B cell (primary cell): Measurements from ENCODE around the gene EDDM13. TPM values are rescaled to one million over a fixed set of nuclear protein-coding genes. Genes with fewer than 3 reads are reported as not detected.

Source experiments
- ATAC-seq: fragments of 200-7000 bp; cut with Tn5 transposase; one replicate; pipeline ENCODE4 v1.10.0; 2021; ENCODE audit warnings: low read depth, mild to moderate bottlenecking, moderate number of reproducible peaks, moderate library complexity
- CTCF ChIA-PET: fragments of 350-600 bp; sonication (Branson Sonifier 250); formaldehyde crosslinking; loops from one replicate; lab custom pipeline; 2021; ENCODE audit warnings: antibody characterized with exemption, inconsistent platforms; lab: Charles Lee
- POLR2A ChIA-PET: fragments of 350-600 bp; sonication (Branson Sonifier 250); formaldehyde crosslinking; loops from one replicate; lab custom pipeline; 2021; ENCODE audit warnings: antibody characterized with exemption; lab: Charles Lee
- DNase-seq: peaks from one replicate; pipeline ENCODE4 v3.0.0; 2013
- H2AFZ ChIP-seq: 2 replicates; pipeline ENCODE4 v1.6.1; 2012; ENCODE audit warnings: mild to moderate bottlenecking, low read depth, low read length; ENCODE audit not compliant: insufficient read depth, poor library complexity, severe bottlenecking
- H3K27ac ChIP-seq, 2 donors: 1 replicate in 1 of 2; 2 replicates in 1 of 2; pipeline ENCODE4 v1.5.1; 2012 to 2013; ENCODE audit warnings: low read length in 2 of 2, mild to moderate bottlenecking in 2 of 2, moderate library complexity in 1 of 2
- H3K27me3 ChIP-seq, 4 experiments: fragments of 200-600 bp in 1 of 4; sonication (generic) in 1 of 4; replicated peaks in 1 of 4; 1 replicate in 2 of 4; 2 replicates in 2 of 4; pipeline versions ENCODE4 v1.6.1 to v1.7.0; 2013 to 2016; ENCODE audit warnings: low read length in 3 of 4, mild to moderate bottlenecking in 2 of 4, mixed read lengths in 1 of 4, moderate library complexity in 1 of 4; ENCODE audit not compliant: insufficient read depth in 4 of 4, control insufficient read depth in 3 of 4; ENCODE audit errors: control extremely low read depth in 1 of 4
- H3K36me3 ChIP-seq, 2 experiments: replicated peaks in 1 of 2; 1 replicate in 1 of 2; 2 replicates in 1 of 2; pipeline versions ENCODE4 v1.6.1 to v1.7.1; 2013; ENCODE audit warnings: low read length in 1 of 2; ENCODE audit not compliant: insufficient read depth in 2 of 2, control insufficient read depth in 1 of 2; ENCODE audit errors: control extremely low read depth in 1 of 2, extremely low read depth in 1 of 2
- H3K4me1 ChIP-seq, 2 donors: fragments of 200-600 bp in 1 of 2; sonication (generic) in 1 of 2; 1 replicate in 1 of 2; 2 replicates in 1 of 2; pipeline versions ENCODE4 v1.5.1 to v1.6.1; 2013 to 2017; ENCODE audit warnings: low read length in 2 of 2; ENCODE audit not compliant: control insufficient read depth in 2 of 2, insufficient read depth in 2 of 2
- H3K4me2 ChIP-seq: replicated peaks from 2 replicates; pipeline ENCODE3; 2012; ENCODE audit warnings: mild to moderate bottlenecking, low read depth, low read length; ENCODE audit not compliant: poor library complexity, severe bottlenecking
- H3K4me3 ChIP-seq, 5 experiments: fragments of 200-600 bp in 1 of 5; sonication (generic) in 1 of 5; 1 replicate in 3 of 5; 2 replicates in 2 of 5; pipeline versions ENCODE4 v1.5.1 to v1.7.0; 2011 to 2016; ENCODE audit warnings: low read length in 4 of 5, mild to moderate bottlenecking in 4 of 5, low read depth in 2 of 5, control low read depth in 1 of 5, moderate library complexity in 1 of 5; ENCODE audit not compliant: insufficient read depth in 1 of 5; ENCODE audit errors: control extremely low read depth in 1 of 5, extremely low read depth in 1 of 5
- H3K79me2 ChIP-seq: fragments of 200-600 bp; sonication (generic); one replicate; pipeline ENCODE4 v1.6.0; 2016; ENCODE audit warnings: low read length; ENCODE audit not compliant: control insufficient read depth, insufficient read depth
- H3K9ac ChIP-seq: fragments of 200-600 bp; sonication (generic); 2 replicates; pipeline ENCODE4 v1.6.1; 2017; ENCODE audit warnings: mild to moderate bottlenecking, low read length, moderate library complexity
- H3K9me3 ChIP-seq, 3 donors: one replicate each; pipeline versions ENCODE4 v1.6.1 to v1.7.1; 2013; ENCODE audit warnings: low read length in 2 of 3; ENCODE audit not compliant: control insufficient read depth in 2 of 3, insufficient read depth in 1 of 3; ENCODE audit errors: control extremely low read depth in 1 of 3
- H4K20me1 ChIP-seq: 2 replicates; pipeline ENCODE4 v1.6.0; 2012; ENCODE audit warnings: mild to moderate bottlenecking, low read length; ENCODE audit not compliant: insufficient read depth, control insufficient read depth, poor library complexity, severe bottlenecking
- H3K27ac Mint-ChIP-seq: one replicate; pipeline ENCODE4 v1.8.0; 2021; ENCODE audit warnings: mixed read lengths
- H3K27me3 Mint-ChIP-seq: one replicate; pipeline ENCODE4 v1.8.0; 2021; ENCODE audit warnings: mixed read lengths
- H3K4me1 Mint-ChIP-seq: one replicate; pipeline ENCODE4 v1.8.0; 2021; ENCODE audit warnings: mixed read lengths
- H3K4me3 Mint-ChIP-seq: one replicate; pipeline ENCODE4 v1.8.0; 2021; ENCODE audit warnings: mixed read lengths
- H3K9me3 Mint-ChIP-seq: one replicate; pipeline ENCODE4 v1.8.0; 2022; ENCODE audit warnings: mixed read lengths; ENCODE audit not compliant: insufficient read depth
- CTCF ChIP-seq: fragments of 200-600 bp; IDR thresholded peaks from one replicate; pipeline ENCODE4 v1.8.0; 2022; ENCODE audit warnings: antibody characterized with exemption, mild to moderate bottlenecking
- EZH2 ChIP-seq: IDR thresholded peaks from 2 replicates; pipeline ENCODE4 v1.6.1; 2012; ENCODE audit warnings: borderline replicate concordance, low read depth, mild to moderate bottlenecking, moderate library complexity, low read length; ENCODE audit not compliant: insufficient read depth, poor library complexity, severe bottlenecking
- WGBS: methylation state at CpG from one replicate; pipeline ENCODE4 v1.1.5; 2013; ENCODE audit warnings: missing lambda C conversion rate; ENCODE audit not compliant: insufficient coverage; 5-methylcytosine and 5-hydroxymethylcytosine counted together
- intact Hi-C: fragments of 100-400 bp; cut with micrococcal nuclease; formaldehyde crosslinking; loops from one replicate; pipeline ENCODE4 v1.10.0; 2022
- polyA plus RNA-seq: library from polyadenylated mRNA; depleted of rRNA; stranded (reverse); fragments of >200 nt; gene quantifications from 2 replicates; pipeline ENCODE4 v1.2.3, GENCODE V29; 2012
- total RNA-seq, 2 donors: library from RNA; stranded (reverse); fragments of 120-200 nt in 1 of 2; gene quantifications; 1 replicate in 1 of 2; 2 replicates in 1 of 2; pipeline versions ENCODE4 v1.2.3 to v1.2.4, GENCODE V29; 2013 to 2022

EDDM13 gene
- total and polyA plus RNA-seq, 2 donors (not counting 1 experiment from before 2014, with no cell fraction given) = not detected

GRCh38 chr19:56301155-56301554 is 28.6 kb downstream of the EDDM13 start:
- intact Hi-C loops = no loop called here
- ATAC-seq (no peak), DNase-seq (no peak)
- Histone ChIP-seq H2AFZ (no peak overlapping the region), H3K79me2 (no peaks in the 10 kb centered on the region), H3K9me3 (no peaks in the 10 kb centered on the region), H3K4me2 (no peak overlapping the region), H3K4me3 (no peak overlapping the region), H3K4me1 (no peaks in the 10 kb centered on the region), H3K27ac (no peak overlapping the region), H3K27me3 (no peaks in the 10 kb centered on the region), H4K20me1 (no peaks in the 10 kb centered on the region), H3K36me3 (peaks cover 0 to 7% of the 10 kb centered on the region in 2 experiments), H3K9ac (no peak overlapping the region)
- 85% methylated on average over 4 of the region's 5 CpGs for WGBS
- H3K4me1 Mint-ChIP-seq = peaks cover 7% of the 10 kb centered on the region
- no peak overlapping the region for H3K4me3 Mint-ChIP-seq
- ChIA-PET POLR2A (no interaction called here), CTCF (no interaction called here)
- H3K27ac Mint-ChIP-seq = no peak overlapping the region
- H3K9me3 Mint-ChIP-seq = no peaks in the 10 kb centered on the region
- TF ChIP-seq EZH2 = no peak
- TF ChIP-seq CTCF = no peak
- no peaks in the 10 kb centered on the region for H3K27me3 Mint-ChIP-seq

DNA sequence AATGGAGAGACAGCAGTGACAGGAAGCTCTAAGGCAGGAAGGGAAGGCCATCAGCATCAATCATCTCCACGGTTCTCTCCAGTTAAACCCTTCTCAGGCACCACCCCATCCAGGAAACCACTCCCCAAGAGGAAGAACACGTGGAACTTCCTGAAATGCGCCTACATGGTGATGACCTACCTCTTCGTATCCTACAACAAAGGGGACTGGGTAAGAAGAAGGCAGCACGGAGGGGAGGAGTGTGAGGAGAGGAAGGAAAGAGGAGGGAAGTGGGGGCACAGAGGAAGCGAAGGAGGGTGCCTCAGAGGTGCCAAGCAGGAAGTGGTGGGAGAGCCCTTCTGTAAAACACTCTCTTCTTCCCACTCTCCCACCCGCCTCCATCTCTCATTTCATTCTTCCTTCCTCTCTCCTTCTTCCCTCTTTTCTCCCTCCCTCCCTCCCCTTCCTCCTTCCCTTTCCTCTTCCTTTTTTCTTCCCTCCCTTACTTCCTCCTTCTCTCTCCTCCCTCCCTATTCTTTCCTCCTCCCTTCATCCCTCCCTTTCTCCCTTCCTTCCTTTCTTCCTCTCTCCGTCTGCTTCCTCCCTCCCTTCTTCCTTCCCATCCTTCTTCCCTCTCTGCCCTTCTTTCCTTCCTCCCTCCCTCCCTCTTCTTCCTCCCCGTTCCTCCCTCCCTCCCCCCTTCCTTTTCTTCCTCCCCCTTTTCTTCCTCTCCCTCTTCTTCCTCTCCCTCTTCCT is 29.5 kb downstream of the EDDM13 start:
- H3K4me1 ChIP-seq = no peaks in the 10 kb centered on the region
- H3K27me3 Mint-ChIP-seq = no peaks in the 10 kb centered on the region
- POLR2A ChIA-PET = no interaction called here
- no peaks in the 10 kb centered on the region for H4K20me1 ChIP-seq
- H3K4me3 ChIP-seq = no peak overlapping the region
- no peak overlapping the region for H3K9ac ChIP-seq
- H3K9me3 Mint-ChIP-seq = no peaks in the 10 kb centered on the region
- no peak overlapping the region for H3K4me2 ChIP-seq
- no peaks in the 10 kb centered on the region for H3K79me2 ChIP-seq
- DNase-seq (no peak), ATAC-seq (no peak)
- H3K4me1 Mint-ChIP-seq = peaks cover 7% of the 10 kb centered on the region
- no peak overlapping the region for H3K27ac Mint-ChIP-seq
- no peaks in the 10 kb centered on the region for H3K9me3 ChIP-seq
- H3K36me3 ChIP-seq = peaks cover 0 to 7% of the 10 kb centered on the region in 2 experiments
- intact Hi-C loops = no loop called here
- no peak overlapping the region for H3K4me3 Mint-ChIP-seq
- H2AFZ ChIP-seq = no peak overlapping the region
- no peaks in the 10 kb centered on the region for H3K27me3 ChIP-seq
- TF ChIP-seq EZH2 = no peak
- no peak for TF ChIP-seq CTCF
- WGBS = 85% methylated on average over 3 of the region's 9 CpGs
- CTCF ChIA-PET = no interaction called here
- no peak overlapping the region for H3K27ac ChIP-seq
